Measurements from ENCODE around the gene B4GALT6.

DNA sequence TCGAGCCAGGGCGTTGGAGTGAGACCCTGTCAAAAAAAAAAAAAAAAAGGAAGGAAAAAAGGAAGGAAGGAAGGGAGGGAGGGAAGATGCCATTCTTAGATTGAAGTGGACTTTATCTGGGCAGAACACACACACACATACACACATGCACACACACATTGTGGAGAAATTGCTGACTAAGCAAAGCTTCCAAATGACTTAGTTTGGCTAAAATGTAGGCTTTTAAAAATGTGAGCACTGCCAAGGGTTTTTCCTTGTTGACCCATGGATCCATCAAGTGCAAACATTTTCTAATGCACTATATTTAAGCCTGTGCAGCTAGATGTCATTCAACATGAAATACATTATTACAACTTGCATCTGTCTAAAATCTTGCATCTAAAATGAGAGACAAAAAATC is 93.3 kb downstream of the B4GALT6 start:
- TF ChIP-seq POLR2A (IDR thresholded peaks at IDR 0.05; ENCODE audit: borderline replicate concordance, extremely low read depth, insufficient read depth, insufficient read length) (no peak), EZH2 (IDR thresholded peaks at IDR 0.05) (no peak), POLR2AphosphoS5 (IDR thresholded peaks at IDR 0.05; ENCODE audit: low read depth, low read length) (no peak), ELF1 (IDR thresholded peaks at IDR 0.05; ENCODE audit: borderline replicate concordance, low read depth) (no peak)
- TF ChIP-seq, protein P1, sequence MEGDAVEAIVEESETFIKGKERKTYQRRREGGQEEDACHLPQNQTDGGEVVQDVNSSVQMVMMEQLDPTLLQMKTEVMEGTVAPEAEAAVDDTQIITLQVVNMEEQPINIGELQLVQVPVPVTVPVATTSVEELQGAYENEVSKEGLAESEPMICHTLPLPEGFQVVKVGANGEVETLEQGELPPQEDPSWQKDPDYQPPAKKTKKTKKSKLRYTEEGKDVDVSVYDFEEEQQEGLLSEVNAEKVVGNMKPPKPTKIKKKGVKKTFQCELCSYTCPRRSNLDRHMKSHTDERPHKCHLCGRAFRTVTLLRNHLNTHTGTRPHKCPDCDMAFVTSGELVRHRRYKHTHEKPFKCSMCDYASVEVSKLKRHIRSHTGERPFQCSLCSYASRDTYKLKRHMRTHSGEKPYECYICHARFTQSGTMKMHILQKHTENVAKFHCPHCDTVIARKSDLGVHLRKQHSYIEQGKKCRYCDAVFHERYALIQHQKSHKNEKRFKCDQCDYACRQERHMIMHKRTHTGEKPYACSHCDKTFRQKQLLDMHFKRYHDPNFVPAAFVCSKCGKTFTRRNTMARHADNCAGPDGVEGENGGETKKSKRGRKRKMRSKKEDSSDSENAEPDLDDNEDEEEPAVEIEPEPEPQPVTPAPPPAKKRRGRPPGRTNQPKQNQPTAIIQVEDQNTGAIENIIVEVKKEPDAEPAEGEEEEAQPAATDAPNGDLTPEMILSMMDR (IDR thresholded peaks at IDR 0.05 in 2 of 3, conservative IDR thresholded peaks at IDR 0.05 in 1 of 3; ENCODE audit: borderline replicate concordance in 1 of 3, insufficient read depth in 1 of 3, low read depth in 2 of 3, low read length in 2 of 3) = no peak
- TF ChIP-seq, protein P2, sequence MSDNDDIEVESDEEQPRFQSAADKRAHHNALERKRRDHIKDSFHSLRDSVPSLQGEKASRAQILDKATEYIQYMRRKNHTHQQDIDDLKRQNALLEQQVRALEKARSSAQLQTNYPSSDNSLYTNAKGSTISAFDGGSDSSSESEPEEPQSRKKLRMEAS (IDR thresholded peaks at IDR 0.05) = no peak
- TF ChIP-seq, protein P3, sequence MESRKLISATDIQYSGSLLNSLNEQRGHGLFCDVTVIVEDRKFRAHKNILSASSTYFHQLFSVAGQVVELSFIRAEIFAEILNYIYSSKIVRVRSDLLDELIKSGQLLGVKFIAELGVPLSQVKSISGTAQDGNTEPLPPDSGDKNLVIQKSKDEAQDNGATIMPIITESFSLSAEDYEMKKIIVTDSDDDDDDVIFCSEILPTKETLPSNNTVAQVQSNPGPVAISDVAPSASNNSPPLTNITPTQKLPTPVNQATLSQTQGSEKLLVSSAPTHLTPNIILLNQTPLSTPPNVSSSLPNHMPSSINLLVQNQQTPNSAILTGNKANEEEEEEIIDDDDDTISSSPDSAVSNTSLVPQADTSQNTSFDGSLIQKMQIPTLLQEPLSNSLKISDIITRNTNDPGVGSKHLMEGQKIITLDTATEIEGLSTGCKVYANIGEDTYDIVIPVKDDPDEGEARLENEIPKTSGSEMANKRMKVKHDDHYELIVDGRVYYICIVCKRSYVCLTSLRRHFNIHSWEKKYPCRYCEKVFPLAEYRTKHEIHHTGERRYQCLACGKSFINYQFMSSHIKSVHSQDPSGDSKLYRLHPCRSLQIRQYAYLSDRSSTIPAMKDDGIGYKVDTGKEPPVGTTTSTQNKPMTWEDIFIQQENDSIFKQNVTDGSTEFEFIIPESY (IDR thresholded peaks at IDR 0.05; ENCODE audit: extremely low read depth, insufficient replicate concordance, low read length) = no peak
